HG03196 (cell line): Measurements from ENCODE around the gene NPIPA8.
"Not testable (repeated sequence)": the region's sequence is repeated elsewhere in the genome, so short reads cannot be mapped to it uniquely, and the experiment has no call there.

Experiments
- ATAC-seq: cut with Tn5 transposase; IDR thresholded peaks from one replicate; pipeline ENCODE4 v1.9.1; 2021; ENCODE audit not compliant: unreplicated experiment

Gene NPIPA8

GRCh38 chr16:18280319-18280718, 56.2 kb downstream of the NPIPA8 start:
- not testable (repeated sequence) for ATAC-seq

GRCh38 chr16:18276756-18277155, 59.8 kb downstream of the NPIPA8 start:
- not testable (repeated sequence) for ATAC-seq

GRCh38 chr16:18270171-18270570, 66.4 kb downstream of the NPIPA8 start:
- ATAC-seq = not testable (repeated sequence)
